ENCODE data around the gene CCR5AS.
A peak's percentile ranks its signal among the peaks of the same experiment; 100 is the strongest.
"Not testable (repeated sequence)": the region's sequence is repeated elsewhere in the genome, so short reads cannot be mapped to it uniquely, and the experiment has no call there.

CCR5AS gene

GRCh38 chr3:46335541-46335940, 71.3 kb downstream of the CCR5AS start:
- Histone ChIP-seq H3K27me3 (no peaks in the 10 kb centered on the region), H3K4me3 (no peak overlapping the region), H3K27ac (no peak overlapping the region), H3K9me3 (peaks cover 12 to 17% of the 10 kb centered on the region in 2 donors), H3K36me3 (no peaks in the 10 kb centered on the region), H3K4me1 (no peaks in the 10 kb centered on the region)
- intact Hi-C loops (cut with DNase I; ENCODE audit: low total_unique reads) = no loop called here
- TF ChIP-seq POLR2AphosphoS5 (IDR thresholded peaks at IDR 0.05) = no peak
- TF ChIP-seq CTCF (IDR thresholded peaks at IDR 0.05) = no peak
- TF ChIP-seq POLR2A (IDR thresholded peaks at IDR 0.05) = no peak
- no peak for DNase-seq (ENCODE audit: low spot score in 2 of 2)

- H3K36me3 ChIP-seq = no peaks in the 10 kb centered on the region
- H3K27ac ChIP-seq = no peak overlapping the region
- H3K4me3 ChIP-seq = no peak overlapping the region
Measured at GRCh38 chr3:46334741-46335478, 72.0 kb downstream of the CCR5AS start.

GRCh38 chr3:46330676-46331075, 76.2 kb downstream of the CCR5AS start:
- H3K4me1 ChIP-seq; intact Hi-C loops (cut with DNase I; ENCODE audit: low total_unique reads); H3K27ac ChIP-seq; H3K36me3 ChIP-seq; H3K4me3 ChIP-seq; H3K27me3 ChIP-seq; H3K9me3 ChIP-seq: not testable (repeated sequence)
- DNase-seq (ENCODE audit: low spot score in 2 of 2) = peak in 1 of 2 donors; percentile 44

More at GRCh38 chr3:46334741-46335478, 72.0 kb downstream of the CCR5AS start:
- H3K4me1 ChIP-seq = no peaks in the 10 kb centered on the region
- no peak for TF ChIP-seq CTCF (IDR thresholded peaks at IDR 0.05)
- TF ChIP-seq POLR2AphosphoS5 (IDR thresholded peaks at IDR 0.05) = no peak
- TF ChIP-seq POLR2A (IDR thresholded peaks at IDR 0.05) = no peak
- DNase-seq (ENCODE audit: low spot score in 2 of 2) = no peak
- no peaks in the 10 kb centered on the region for H3K27me3 ChIP-seq
- intact Hi-C loops (cut with DNase I; ENCODE audit: low total_unique reads) = no loop called here
- H3K9me3 ChIP-seq = peaks cover 12 to 17% of the 10 kb centered on the region in 2 donors

GRCh38 chr3:46325645-46326300, 81.1 kb downstream of the CCR5AS start:
- Histone ChIP-seq H3K36me3 (no peaks in the 10 kb centered on the region), H3K4me1 (no peaks in the 10 kb centered on the region), H3K4me3 (no peak overlapping the region), H3K27me3 (no peaks in the 10 kb centered on the region), H3K27ac (no peak overlapping the region), H3K9me3 (peaks cover 0 to 9% of the 10 kb centered on the region in 2 donors)
- intact Hi-C loops (cut with DNase I; ENCODE audit: low total_unique reads) = no loop called here
- peak in 1 of 2 donors; percentile 40 for DNase-seq (ENCODE audit: low spot score in 2 of 2)
- TF ChIP-seq POLR2AphosphoS5 (IDR thresholded peaks at IDR 0.05) (no peak), POLR2A (IDR thresholded peaks at IDR 0.05) (no peak), CTCF (IDR thresholded peaks at IDR 0.05) (no peak)

GRCh38 chr3:46324036-46324435, 82.8 kb downstream of the CCR5AS start:
- Histone ChIP-seq H3K4me3 (no peak overlapping the region), H3K27me3 (no peaks in the 10 kb centered on the region), H3K9me3 (peaks cover 0 to 9% of the 10 kb centered on the region in 2 donors), H3K4me1 (no peaks in the 10 kb centered on the region), H3K36me3 (no peaks in the 10 kb centered on the region), H3K27ac (no peak overlapping the region)
- intact Hi-C loops (cut with DNase I; ENCODE audit: low total_unique reads) = no loop called here
- no peak for DNase-seq (ENCODE audit: low spot score in 2 of 2)
- TF ChIP-seq POLR2AphosphoS5 (IDR thresholded peaks at IDR 0.05) (no peak), POLR2A (IDR thresholded peaks at IDR 0.05) (no peak), CTCF (IDR thresholded peaks at IDR 0.05) (no peak)
